Small intestine (tissue), 7 donors: ENCODE measurements around the gene KBTBD13. TPM values are rescaled to one million over a fixed set of nuclear protein-coding genes. Genes with fewer than 3 reads are reported as not detected.

Source experiments
- DNase-seq, 2 donors: peaks; one replicate each; pipeline versions ENCODE4 v3.0.0 to v3.0.0-alpha.2; 2013
- FAIRE-seq: peaks from 2 replicates; lab custom pipeline; 2012; peaks lifted over from hg19 to GRCh38; lab: Jason Lieb, UNC
- H3K27ac ChIP-seq, 3 donors: one replicate each; pipeline ENCODE4 v1.5.1; 2013; ENCODE audit warnings: low read length in 2 of 3, mild to moderate bottlenecking in 2 of 3, control low read depth in 1 of 3, inconsistent platforms in 1 of 3, low read depth in 1 of 3, moderate library complexity in 1 of 3
- H3K27me3 ChIP-seq, 3 donors: one replicate each; pipeline ENCODE4 v1.6.1; 2013; ENCODE audit warnings: low read length in 3 of 3, inconsistent platforms in 1 of 3; ENCODE audit not compliant: control insufficient read depth in 3 of 3, insufficient read depth in 3 of 3
- H3K36me3 ChIP-seq, 3 donors: one replicate each; pipeline ENCODE4 v1.6.1; 2013; ENCODE audit warnings: low read length in 3 of 3, inconsistent platforms in 1 of 3, low read depth in 1 of 3, mild to moderate bottlenecking in 1 of 3, moderate library complexity in 1 of 3; ENCODE audit not compliant: control insufficient read depth in 3 of 3, insufficient read depth in 2 of 3
- H3K4me1 ChIP-seq, 3 donors: one replicate each; pipeline ENCODE4 v1.6.1; 2013; ENCODE audit warnings: low read length in 2 of 3, inconsistent platforms in 1 of 3, low read depth in 1 of 3, mild to moderate bottlenecking in 1 of 3, moderate library complexity in 1 of 3; ENCODE audit not compliant: control insufficient read depth in 3 of 3, insufficient read depth in 2 of 3
- H3K4me3 ChIP-seq, 3 donors: one replicate each; pipeline ENCODE4 v1.5.1; 2013; ENCODE audit warnings: low read length in 3 of 3, control low read depth in 1 of 3, inconsistent platforms in 1 of 3, low read depth in 1 of 3, mild to moderate bottlenecking in 1 of 3, moderate library complexity in 1 of 3
- H3K9me3 ChIP-seq, 2 donors: one replicate each; pipeline ENCODE4 v1.6.1; 2013; ENCODE audit warnings: low read depth in 1 of 2, low read length in 1 of 2; ENCODE audit not compliant: control insufficient read depth in 2 of 2, insufficient read depth in 1 of 2
- WGBS, 3 donors: extraction: QIAGEN DNeasy Blood & Tissue Kit; methylation state at CpG; one replicate each; pipeline ENCODE4 v1.1.7; 2013; 5-methylcytosine and 5-hydroxymethylcytosine counted together
- polyA plus RNA-seq, 4 donors: library from polyadenylated mRNA; stranded (reverse) in 3 of 4; unstranded in 1 of 4; fragments of 200-250 nt in 3 of 4; fragments of 120-200 nt in 1 of 4; gene quantifications; one replicate each; pipeline versions ENCODE4 v1.2.1 to v1.2.3, GENCODE V29; 2013
- donor health status: healthy with polysubstance abuse.
- donor health status: control.
- donor health status: control.
- donor health status: Bipolar disorder and iron deficiency.
- donor health status: healthy.

The KBTBD13 gene
- polyA plus RNA-seq, 4 donors: 0.03 TPM; not detected in 2

DNA sequence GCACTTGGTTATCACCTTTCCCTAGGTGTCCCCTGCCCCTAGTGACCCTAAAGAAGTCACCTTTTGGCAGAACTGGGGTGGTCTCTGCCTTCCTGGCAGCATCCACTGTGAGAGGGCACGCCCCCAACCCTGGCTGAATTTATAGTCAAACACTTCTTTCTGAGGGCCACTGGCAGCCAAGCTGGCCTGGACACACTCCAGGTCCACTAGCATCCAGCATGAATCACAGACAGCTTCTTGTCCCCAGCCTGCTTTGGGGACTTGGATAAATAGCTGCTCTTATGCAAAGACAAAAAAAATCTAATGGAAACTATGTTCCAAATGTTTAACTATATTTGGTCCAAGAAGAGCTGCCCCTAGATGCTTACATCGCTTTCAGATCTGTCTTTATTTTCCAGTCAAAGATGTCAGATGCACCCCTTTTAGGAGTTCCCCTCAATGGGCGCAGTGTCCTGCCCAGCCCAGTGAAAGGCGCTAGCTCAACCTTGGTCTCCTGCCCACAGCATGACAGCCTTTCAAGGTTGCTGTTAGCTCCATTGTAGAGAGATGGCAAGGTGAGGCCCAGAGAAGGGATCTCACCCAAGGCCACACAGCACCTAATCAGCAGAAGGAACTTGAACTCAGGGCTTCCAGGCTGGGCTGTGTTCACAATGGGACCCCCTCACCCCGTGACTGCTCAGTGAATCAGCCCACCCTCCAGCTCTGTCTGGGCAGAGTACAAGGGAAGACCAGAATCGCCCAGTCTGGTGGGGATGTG lies 15.7 kb upstream of the KBTBD13 start:
- 79 to 91% (median 85%) methylated on average over 6 of the region's 6 CpGs for WGBS, 3 donors
- H3K27me3 ChIP-seq: peaks cover 0 to 6% (median 0%) of the 10 kb centered on the region in 3 donors
- H3K4me3 ChIP-seq: no peak overlapping the region
- no peak for FAIRE-seq
- no peak for DNase-seq
- peak overlapping the region in 1 of 3 donors; percentile 52 for H3K27ac ChIP-seq
- no peaks in the 10 kb centered on the region for H3K9me3 ChIP-seq
- H3K4me1 ChIP-seq: peaks cover 3 to 17% (median 5%) of the 10 kb centered on the region in 3 donors
- peaks cover 0 to 6% (median 0%) of the 10 kb centered on the region in 3 donors for H3K36me3 ChIP-seq

DNA sequence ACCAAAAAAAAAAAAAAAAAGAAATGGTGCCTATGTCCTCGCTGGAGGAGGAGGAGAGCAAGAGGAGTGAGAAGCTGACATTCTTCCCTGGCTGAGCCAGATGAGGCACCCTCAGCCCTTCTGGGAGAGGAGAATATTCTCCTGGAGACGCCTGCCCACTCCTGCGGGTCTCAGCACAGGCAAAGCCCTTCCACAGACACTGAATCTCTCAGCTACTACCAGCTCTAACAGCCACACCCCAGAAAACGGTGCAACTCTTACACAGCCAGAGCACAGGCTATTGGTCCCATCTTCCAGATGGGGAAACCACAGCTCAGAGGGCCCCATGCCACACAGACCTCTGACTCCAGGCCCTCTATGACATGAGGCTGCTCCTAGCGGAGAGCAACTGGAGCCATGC lies 14.5 kb upstream of the KBTBD13 start:
- DNase-seq: no peak
- Histone ChIP-seq H3K27ac (no peak overlapping the region), H3K36me3 (peaks cover 0 to 2% (median 0%) of the 10 kb centered on the region in 3 donors), H3K27me3 (peaks cover 0 to 16% (median 4%) of the 10 kb centered on the region in 3 donors), H3K4me1 (peaks cover 0 to 8% (median 0%) of the 10 kb centered on the region in 3 donors), H3K9me3 (no peaks in the 10 kb centered on the region), H3K4me3 (no peak overlapping the region)
- 59 to 88% (median 79%) methylated on average over 3 to 5 of the region's 5 CpGs for WGBS, 3 donors
- no peak for FAIRE-seq

DNA sequence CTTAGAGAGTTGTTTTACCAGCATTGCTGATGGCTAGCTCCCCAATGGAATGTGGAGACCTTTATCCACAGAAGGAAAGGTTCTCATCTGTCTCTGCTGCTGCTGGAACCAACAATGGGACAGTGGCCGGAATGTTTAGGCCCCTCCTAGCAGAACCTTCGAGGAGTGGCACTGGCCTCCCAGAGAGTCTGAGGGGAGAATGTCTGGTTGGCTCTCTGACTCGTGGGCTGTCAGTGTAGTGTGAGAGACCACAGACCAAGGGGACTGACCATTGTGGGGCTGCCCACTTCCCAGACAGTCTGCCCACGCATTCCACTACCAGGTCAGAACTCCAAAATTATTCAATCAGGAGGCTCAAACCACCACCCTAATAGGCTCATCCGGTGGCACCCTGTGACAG lies 13.8 kb upstream of the KBTBD13 start:
- DNase-seq: no peak
- Histone ChIP-seq H3K9me3 (no peaks in the 10 kb centered on the region), H3K36me3 (peaks cover 0 to 2% (median 0%) of the 10 kb centered on the region in 3 donors), H3K27ac (no peak overlapping the region), H3K4me1 (peaks cover 0 to 2% (median 0%) of the 10 kb centered on the region in 3 donors), H3K27me3 (peaks cover 0 to 21% (median 4%) of the 10 kb centered on the region in 3 donors), H3K4me3 (no peak overlapping the region)
- FAIRE-seq: no peak
- 77 to 93% (median 87%) methylated on average over 5 of the region's 5 CpGs for WGBS, 3 donors

DNA sequence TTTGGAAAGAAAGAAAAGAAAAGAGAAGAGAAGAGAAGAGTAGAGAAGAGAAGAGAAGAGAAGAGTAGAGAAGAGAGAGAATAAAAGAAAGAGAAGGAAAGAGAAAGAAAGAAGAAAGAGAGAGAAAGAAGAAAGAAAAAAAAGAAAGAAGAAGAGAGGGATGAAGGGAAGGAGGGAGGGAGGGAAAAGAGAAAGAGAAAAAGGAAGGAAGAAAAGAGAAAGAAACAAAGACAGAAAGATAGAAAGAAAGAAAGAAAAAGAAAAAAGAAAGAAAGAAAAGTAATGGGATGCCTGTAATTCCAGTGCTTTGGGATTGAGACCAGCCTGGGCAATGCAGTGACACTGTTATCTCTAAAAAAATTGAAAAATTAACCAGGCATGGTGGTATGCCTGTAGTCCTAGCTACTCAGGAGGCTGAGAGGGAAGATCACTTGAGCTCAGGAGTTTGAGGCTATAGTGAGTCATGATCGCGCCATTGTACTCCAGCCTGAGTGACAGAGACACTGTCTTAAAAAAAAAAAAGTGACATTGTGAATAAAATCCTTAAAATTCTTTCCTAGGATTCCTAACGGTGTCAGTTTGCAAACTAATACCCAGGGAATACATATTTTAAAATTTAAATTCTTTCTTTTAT lies 10.4 kb upstream of the KBTBD13 start:
- Histone ChIP-seq H3K27me3 (peaks cover 0 to 27% (median 4%) of the 10 kb centered on the region in 3 donors), H3K4me1 (peaks cover 0 to 10% (median 3%) of the 10 kb centered on the region in 3 donors), H3K27ac (no peak overlapping the region), H3K9me3 (no peaks in the 10 kb centered on the region), H3K36me3 (no peaks in the 10 kb centered on the region), H3K4me3 (peak overlapping the region in 1 of 3 donors; percentile 8)
- WGBS, 3 donors: 72 to 79% (median 78%) methylated on average over 3 of the region's 3 CpGs
- no peak for DNase-seq
- no peak for FAIRE-seq

DNA sequence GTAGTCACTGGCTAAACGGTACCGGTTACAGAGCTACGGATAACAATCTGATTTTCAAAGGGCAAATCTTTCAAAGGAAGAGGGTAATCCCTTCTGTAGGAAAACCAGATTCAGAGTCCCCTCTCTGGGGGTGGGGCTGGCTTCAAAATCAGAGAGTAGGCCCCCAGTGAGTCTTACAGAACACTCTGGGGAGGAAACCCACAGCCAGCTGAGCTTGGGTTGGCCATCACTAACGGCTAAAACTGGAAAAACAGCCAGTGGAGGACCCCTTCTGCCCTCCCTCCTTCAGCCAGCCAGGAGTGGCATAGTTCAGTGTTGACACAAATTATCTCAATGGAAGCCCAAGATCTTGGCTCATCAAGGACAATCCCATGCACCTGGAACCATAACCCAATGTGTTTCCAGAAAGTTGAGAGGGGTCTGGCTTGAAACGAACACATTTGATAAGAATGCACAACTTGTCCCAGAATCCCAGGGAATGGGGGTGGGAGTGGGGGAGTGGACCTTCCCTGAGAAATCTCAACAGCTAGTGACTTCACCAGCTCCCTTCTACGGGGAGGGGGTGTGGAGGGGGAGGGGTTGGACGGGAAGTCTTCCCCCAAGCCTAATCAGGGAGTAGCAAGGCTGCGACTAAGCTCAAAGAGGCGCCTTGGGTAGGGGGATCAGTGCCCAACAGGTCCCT lies 9.8 kb upstream of the KBTBD13 start:
- Histone ChIP-seq H3K4me3 (peak overlapping the region in 1 of 3 donors; percentile 38), H3K36me3 (no peaks in the 10 kb centered on the region), H3K4me1 (peaks cover 0 to 17% (median 3%) of the 10 kb centered on the region in 3 donors), H3K9me3 (no peaks in the 10 kb centered on the region), H3K27me3 (peaks cover 0 to 27% (median 4%) of the 10 kb centered on the region in 3 donors), H3K27ac (peak overlapping the region in 2 of 3 donors; percentile 46 to 83)
- FAIRE-seq (no peak), DNase-seq (no peak)
- 41 to 50% (median 41%) methylated on average over 9 of the region's 9 CpGs for WGBS, 3 donors

DNA sequence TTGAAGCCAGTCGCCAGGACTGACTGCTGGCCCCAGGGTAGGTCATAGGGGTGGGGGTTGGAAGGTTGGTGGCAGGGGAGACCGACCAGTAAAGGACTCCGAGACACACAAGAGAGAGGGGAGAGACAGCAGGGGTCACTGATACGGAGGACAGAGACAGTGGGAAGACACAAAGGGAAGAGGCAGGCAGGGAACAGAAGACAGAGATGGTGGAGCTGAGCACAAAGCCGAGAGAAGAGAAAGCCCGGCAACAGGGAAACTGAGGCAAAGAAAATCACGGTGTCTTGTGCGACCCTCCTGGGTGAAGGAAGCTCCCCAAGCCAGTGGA lies 9.3 kb upstream of the KBTBD13 start:
- Histone ChIP-seq H3K4me3 (peak overlapping the region in 2 of 3 donors; percentile 38 to 41), H3K27ac (peak overlapping the region in 2 of 3 donors; percentile 46 to 83), H3K9me3 (no peaks in the 10 kb centered on the region), H3K27me3 (peaks cover 0 to 27% (median 4%) of the 10 kb centered on the region in 3 donors), H3K36me3 (no peaks in the 10 kb centered on the region), H3K4me1 (peaks cover 0 to 19% (median 3%) of the 10 kb centered on the region in 3 donors)
- WGBS, 3 donors: 23 to 44% (median 39%) methylated on average over 8 of the region's 8 CpGs
- no peak for FAIRE-seq
- no peak for DNase-seq

DNA sequence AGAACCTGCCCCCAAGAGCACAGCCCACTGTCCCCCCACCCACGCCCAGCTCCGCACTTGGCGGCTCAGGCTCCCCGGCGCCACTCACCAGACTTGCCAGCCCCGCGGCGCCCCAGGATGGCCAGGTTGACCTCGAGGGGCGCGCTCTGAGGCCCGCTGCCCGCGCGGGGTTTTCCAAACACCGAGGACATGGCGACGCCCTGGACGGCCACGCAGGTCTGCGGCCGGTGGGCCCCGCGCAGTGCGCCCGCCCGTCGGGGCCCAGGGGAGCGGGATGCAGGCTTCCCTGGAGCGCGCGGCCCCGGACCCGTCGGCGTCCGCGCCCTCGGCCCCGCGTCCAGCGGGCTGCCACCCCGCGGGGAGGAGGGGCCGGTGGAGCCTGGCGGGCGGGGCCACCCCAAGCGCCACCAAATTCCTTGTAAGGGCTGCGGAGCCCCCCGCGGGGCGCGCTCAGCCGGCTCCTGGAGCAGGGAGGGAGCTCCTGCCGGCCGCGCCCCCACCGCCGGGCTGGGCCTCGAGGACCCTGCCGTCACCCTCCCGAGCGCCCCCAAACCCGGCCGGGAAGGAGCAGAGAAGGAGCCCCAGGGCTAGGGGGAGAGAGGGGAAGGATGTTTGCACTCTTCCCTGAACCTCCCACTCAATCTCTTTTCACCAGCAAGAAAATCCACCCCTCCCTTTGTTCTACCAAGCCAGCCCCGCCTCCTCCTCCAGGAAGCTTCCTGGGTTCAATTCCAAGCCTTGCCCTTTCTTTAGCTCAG lies 8.7 kb upstream of the KBTBD13 start, which contains the start of gene RASL12:
Gene RASL12, minus strand, starts transcription at position 347 of the 758 bp plus-strand sequence. Its CDS starts 156 bp downstream, at position 191.
- FAIRE-seq: no peak
- WGBS, 3 donors: 4 to 9% (median 6%) methylated on average over 43 to 66 of the region's 66 CpGs
- Histone ChIP-seq H3K4me1 (peaks cover 0 to 19% (median 3%) of the 10 kb centered on the region in 3 donors), H3K27me3 (peaks cover 0 to 27% (median 4%) of the 10 kb centered on the region in 3 donors), H3K9me3 (no peaks in the 10 kb centered on the region), H3K27ac (peak within 1 kb of the TSS; percentile 24 to 83 (median 46)), H3K4me3 (peak within 1 kb of the TSS in 2 of 3 donors; percentile 38 to 41), H3K36me3 (no peaks in the 10 kb centered on the region)
- peak in 1 of 2 donors; percentile 37 for DNase-seq
